AG20443 (cell line): Measurements from ENCODE around the gene CCDC117.

Source experiments
- DNase-seq: peaks from one replicate; pipeline ENCODE4 v3.0.0; 2012; ENCODE audit warnings: low spot score, mixed read lengths

Gene CCDC117

DNA sequence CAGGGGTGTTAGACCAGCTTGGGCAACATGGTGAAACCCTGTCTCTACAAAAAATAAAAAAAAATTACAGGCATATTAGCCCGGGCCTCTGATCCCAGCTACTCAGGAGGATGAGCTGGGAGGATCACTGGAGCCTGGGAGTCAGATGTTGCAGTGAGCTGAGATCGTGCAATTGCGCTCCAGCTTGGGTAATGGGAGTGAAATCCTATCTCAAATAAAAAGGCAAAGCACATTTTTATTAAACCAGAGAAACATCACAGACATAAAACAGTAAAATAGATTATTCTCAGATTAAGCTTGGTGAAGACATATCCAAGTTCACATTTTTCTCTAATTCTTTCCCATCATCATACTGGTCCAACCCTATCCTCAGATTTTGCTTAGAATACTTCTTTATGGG is 57.9 kb downstream of the CCDC117 start:
- no peak for DNase-seq

DNA sequence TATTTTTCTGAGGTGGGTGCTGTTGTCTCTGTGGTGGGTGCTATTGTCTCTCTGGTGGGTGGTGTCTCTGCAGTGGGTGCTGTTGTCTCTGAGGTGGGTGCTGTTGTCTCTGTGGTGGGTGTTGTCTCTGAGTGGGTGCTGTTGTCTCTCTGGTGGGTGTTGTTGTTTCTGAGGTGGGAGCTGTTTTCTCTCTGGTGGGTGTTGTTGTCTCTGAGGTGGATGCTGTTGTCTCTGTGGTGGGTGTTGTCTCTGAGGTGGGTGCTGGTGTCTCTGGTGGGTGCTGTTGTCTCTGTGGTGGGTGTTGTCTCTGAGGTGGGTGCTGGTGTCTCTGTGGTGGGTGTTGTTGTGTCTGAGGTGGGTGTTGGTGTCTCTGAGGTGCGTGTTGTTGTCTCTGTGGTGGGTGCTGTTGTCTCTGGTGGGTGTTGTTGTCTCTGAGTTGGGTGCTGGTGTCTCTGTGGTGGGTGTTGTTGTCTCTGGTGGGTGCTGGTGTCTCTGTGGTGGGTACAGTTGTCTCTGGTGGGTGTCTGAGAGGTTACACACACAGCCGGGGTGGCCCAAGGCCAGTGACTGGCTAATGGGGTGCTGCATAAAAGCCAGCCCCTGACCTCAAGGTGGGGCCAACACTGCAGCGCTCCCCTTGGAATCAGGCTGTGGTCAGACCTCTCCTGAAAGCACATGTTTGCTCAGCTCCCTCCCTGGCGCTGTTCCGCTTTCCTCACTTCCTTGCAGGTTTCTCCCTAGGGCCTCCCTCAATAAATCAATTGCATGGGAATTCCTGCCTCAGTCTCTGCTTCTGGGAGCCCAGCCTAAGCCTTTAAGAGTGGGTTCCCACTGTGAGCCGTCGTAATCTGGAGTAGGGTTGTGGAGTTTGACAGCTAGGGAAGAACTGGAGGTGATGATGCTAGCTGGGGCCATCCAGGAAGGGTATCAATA is 58.9 kb downstream of the CCDC117 start:
- DNase-seq: no peak

GRCh38 chr22:28832731-28833130 is 60.2 kb downstream of the CCDC117 start:
- no peak for DNase-seq

- DNase-seq: no peak
Observed at GRCh38 chr22:28833276-28833923, 60.9 kb downstream of the CCDC117 start.

GRCh38 chr22:28835630-28836189 is 63.2 kb downstream of the CCDC117 start:
- DNase-seq: no peak

GRCh38 chr22:28837640-28838039 is 65.1 kb downstream of the CCDC117 start:
- no peak for DNase-seq
